ENCODE results near the gene UCKL1.
"Not testable (repeated sequence)": the region's sequence is repeated elsewhere in the genome, so short reads cannot be mapped to it uniquely, and the experiment has no call there.

Gene UCKL1

GRCh38 chr20:63934271-63935068 is 21.7 kb downstream of the UCKL1 start:
- H3K4me3 ChIP-seq (ENCODE audit: low read depth, low read length): no peak overlapping the region
- TF ChIP-seq MYC (IDR thresholded peaks at IDR 0.05; ENCODE audit: low read depth, low read length) (no peak), MAX (IDR thresholded peaks at IDR 0.05; ENCODE audit: low read depth, low read length) (no peak), POLR2A (IDR thresholded peaks at IDR 0.05; ENCODE audit: extremely low read depth, insufficient read length) (no peak)
- TF ChIP-seq, protein P1, sequence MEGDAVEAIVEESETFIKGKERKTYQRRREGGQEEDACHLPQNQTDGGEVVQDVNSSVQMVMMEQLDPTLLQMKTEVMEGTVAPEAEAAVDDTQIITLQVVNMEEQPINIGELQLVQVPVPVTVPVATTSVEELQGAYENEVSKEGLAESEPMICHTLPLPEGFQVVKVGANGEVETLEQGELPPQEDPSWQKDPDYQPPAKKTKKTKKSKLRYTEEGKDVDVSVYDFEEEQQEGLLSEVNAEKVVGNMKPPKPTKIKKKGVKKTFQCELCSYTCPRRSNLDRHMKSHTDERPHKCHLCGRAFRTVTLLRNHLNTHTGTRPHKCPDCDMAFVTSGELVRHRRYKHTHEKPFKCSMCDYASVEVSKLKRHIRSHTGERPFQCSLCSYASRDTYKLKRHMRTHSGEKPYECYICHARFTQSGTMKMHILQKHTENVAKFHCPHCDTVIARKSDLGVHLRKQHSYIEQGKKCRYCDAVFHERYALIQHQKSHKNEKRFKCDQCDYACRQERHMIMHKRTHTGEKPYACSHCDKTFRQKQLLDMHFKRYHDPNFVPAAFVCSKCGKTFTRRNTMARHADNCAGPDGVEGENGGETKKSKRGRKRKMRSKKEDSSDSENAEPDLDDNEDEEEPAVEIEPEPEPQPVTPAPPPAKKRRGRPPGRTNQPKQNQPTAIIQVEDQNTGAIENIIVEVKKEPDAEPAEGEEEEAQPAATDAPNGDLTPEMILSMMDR (IDR thresholded peaks at IDR 0.05; ENCODE audit: low read depth, low read length): peak; percentile 37
- no peak for DNase-seq (ENCODE audit: low read depth)

DNA sequence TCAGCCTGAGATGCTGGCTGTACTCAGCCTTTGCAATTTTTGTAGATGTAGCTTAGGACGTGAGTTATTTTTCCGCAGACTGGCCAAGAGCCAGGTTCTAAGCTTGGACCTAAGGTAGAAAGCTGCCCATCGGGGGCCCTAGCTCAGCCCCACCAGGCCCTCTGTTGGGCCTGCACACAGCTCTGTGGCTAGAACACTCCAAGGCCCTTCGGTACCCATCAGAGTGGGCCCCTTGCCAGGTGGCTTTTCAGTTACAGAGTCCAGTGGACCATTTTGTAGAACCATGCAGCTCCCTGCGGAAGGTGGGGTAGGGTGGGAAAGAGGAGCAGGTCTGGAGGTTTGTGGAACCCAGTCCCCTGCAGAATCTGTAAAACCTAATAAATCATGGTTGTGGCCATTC is 22.6 kb downstream of the UCKL1 start:
- TF ChIP-seq POLR2A (IDR thresholded peaks at IDR 0.05; ENCODE audit: extremely low read depth, insufficient read length) (no peak), MAX (IDR thresholded peaks at IDR 0.05; ENCODE audit: low read depth, low read length) (no peak), MYC (IDR thresholded peaks at IDR 0.05; ENCODE audit: low read depth, low read length) (no peak)
- TF ChIP-seq, protein P1 (IDR thresholded peaks at IDR 0.05; ENCODE audit: low read depth, low read length): no peak
- H3K4me3 ChIP-seq (ENCODE audit: low read depth, low read length): no peak overlapping the region
- DNase-seq (ENCODE audit: low read depth): no peak

GRCh38 chr20:63932606-63933160 is 23.5 kb downstream of the UCKL1 start:
- TF ChIP-seq, protein P1 (IDR thresholded peaks at IDR 0.05; ENCODE audit: low read depth, low read length): no peak
- TF ChIP-seq MYC (IDR thresholded peaks at IDR 0.05; ENCODE audit: low read depth, low read length): no peak
- TF ChIP-seq POLR2A (IDR thresholded peaks at IDR 0.05; ENCODE audit: extremely low read depth, insufficient read length): no peak
- TF ChIP-seq MAX (IDR thresholded peaks at IDR 0.05; ENCODE audit: low read depth, low read length): no peak
- no peak overlapping the region for H3K4me3 ChIP-seq (ENCODE audit: low read depth, low read length)
- no peak for DNase-seq (ENCODE audit: low read depth)

DNA sequence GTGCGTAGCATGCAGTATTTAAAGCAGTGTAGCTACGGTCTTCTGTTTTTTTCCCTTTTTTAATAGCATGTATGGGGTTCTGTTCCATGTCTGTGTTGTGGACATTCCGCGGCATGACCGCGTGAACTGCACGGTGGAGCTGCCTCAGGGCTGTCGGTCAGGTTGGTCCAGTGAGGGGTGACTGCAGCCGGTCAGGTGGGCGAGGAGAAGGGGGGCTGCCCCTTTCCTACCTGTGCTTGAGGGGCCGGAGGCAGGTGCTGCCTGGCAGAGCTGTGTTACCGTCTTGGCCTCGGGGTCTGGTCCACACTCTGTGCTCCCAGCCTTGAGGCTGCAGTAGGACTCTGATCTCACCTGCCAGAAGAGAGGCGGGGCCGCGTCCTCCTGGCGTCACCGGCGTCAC is 24.5 kb downstream of the UCKL1 start:
- DNase-seq (ENCODE audit: low read depth): no peak
- TF ChIP-seq, protein P1 (IDR thresholded peaks at IDR 0.05; ENCODE audit: low read depth, low read length): no peak
- TF ChIP-seq MYC (IDR thresholded peaks at IDR 0.05; ENCODE audit: low read depth, low read length) (no peak), MAX (IDR thresholded peaks at IDR 0.05; ENCODE audit: low read depth, low read length) (no peak), POLR2A (IDR thresholded peaks at IDR 0.05; ENCODE audit: extremely low read depth, insufficient read length) (no peak)
- no peak overlapping the region for H3K4me3 ChIP-seq (ENCODE audit: low read depth, low read length)

DNA sequence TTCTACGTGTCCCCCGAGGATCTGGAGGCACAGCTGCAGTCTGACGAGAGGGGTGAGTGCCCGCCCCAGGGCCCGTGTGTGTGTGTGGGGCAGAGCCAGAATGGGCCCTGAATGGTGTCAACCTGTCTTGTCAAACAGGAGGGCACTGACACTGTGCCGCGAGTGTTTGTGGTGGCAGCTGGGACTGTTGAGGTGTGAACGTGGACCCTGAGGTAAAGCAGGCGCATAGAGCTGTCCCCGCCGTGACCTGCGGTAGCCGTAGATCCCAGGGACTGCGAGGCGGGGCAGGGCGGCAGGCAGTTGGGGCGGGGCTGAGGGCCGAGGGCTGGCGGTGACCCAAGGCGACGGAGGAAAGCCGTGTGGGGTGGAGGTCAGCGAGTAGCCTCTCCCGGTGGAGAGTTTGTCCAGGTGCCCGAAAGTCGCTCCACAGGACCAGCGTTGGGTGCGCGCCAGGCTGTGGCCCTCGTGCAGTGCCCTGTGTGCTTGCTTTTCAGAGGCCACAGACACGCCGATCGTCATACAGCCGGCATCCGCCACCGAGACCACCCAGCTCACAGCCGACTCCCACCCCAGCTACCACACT is 25.2 kb downstream of the UCKL1 start:
- H3K4me3 ChIP-seq (ENCODE audit: low read depth, low read length): no peak overlapping the region
- DNase-seq (ENCODE audit: low read depth): no peak
- TF ChIP-seq POLR2A (IDR thresholded peaks at IDR 0.05; ENCODE audit: extremely low read depth, insufficient read length): no peak

- DNase-seq (ENCODE audit: low read depth); H3K4me3 ChIP-seq (ENCODE audit: low read depth, low read length): not testable (repeated sequence)
These were observed 26.7 kb downstream of the UCKL1 start for GRCh38 chr20:63929473-63929883.

Measured in NB4 (cell line).